Measurements from ENCODE around the gene CCR9.

DNA sequence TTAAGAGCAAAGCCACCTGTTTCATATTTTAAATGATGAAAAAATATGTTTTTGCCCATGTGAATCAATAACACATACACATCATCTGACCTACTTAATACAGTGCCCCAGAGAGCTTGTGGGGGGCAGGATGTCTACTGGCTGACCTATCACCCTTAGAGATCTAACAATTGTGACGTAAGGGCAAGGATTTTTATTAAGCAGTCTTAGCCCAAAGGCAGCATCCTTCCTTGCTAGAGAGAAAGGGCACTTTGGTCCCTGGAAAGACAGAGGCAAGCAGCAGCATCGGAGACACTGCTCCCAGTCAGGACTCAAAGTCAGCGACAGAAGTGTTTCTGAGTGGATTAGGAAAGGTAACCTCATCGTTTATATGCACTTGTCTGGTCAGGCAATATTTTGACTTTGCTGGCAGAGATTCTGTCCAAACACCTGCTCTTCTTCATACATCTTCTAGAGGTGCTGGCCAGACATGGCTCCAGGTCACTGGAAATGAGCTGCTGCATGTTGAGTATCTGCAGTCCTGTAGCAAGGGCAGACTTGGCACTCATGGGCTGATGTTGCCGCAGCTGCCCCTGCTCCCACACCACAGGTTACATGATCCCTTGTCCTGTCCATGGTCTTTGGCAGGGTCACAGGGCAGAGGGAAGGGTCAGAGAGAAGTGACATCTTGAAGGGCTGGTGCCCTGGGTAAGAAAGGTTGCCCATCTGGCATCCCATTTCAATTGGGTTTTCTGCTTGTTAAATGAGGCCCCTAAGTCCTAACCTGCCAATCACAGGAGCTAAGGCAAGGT lies 58.7 kb downstream of the CCR9 start:
- TF ChIP-seq EZH2 (IDR thresholded peaks at IDR 0.05; ENCODE audit: insufficient read depth, poor library complexity, severe bottlenecking), result no peak
- no peak for TF ChIP-seq EZH2phosphoT487 (IDR thresholded peaks at IDR 0.05; ENCODE audit: insufficient read depth, low read depth)

All from GM23248 (cell line).